ENCODE results near the gene L3HYPDH. TPM values are rescaled to one million over a fixed set of nuclear protein-coding genes. Genes with fewer than 3 reads are reported as not detected.

L3HYPDH gene
- total and polyA plus RNA-seq, 2 of the 13 experiments (the other 11 are each of a cell fraction or from before 2014, with no cell fraction given), result 30.5 to 36.6 TPM

DNA sequence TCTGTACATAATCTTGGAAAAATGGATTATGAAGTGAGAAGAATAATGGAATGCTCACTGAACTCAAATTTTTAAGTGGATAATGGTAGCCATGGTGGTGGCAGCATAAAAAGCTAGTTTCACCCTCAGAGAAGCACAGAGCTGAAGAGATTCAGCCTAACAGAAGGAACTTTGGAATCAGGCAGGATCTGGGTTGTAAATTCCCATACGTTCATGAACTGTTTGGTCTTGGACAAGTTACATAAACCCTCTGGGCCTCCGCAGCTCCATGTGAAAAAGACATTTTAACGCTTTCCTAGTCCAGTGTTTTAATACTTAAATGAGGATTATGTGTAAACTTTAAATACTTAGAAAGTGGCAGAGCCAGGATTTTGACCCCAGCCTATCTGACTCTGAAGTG lies 26.8 kb upstream of the L3HYPDH start:
- H3K27ac ChIP-seq (ENCODE audit: extremely low read length, insufficient read depth, low read length), result no peak overlapping the region
- peaks cover 30% of the 10 kb centered on the region for H3K4me1 ChIP-seq (ENCODE audit: insufficient read depth, low read length)
- WGBS (ENCODE audit: low lambda C conversion rate), result 0% methylated on average over 3 of the region's 3 CpGs
- intact Hi-C loops (cut with micrococcal nuclease; ENCODE audit: unreplicated experiment), result no loop called here
- no peaks in the 10 kb centered on the region for H3K36me3 ChIP-seq (replicated peaks in 1 of 2; ENCODE audit: control insufficient read depth in 1 of 2, insufficient read depth in 2 of 2, low read length in 2 of 2)
- no peak for TF ChIP-seq SMAD1 (CRISPR knock-in tag; IDR thresholded peaks at IDR 0.05; ENCODE audit: borderline replicate concordance, low read depth)
- no peak for TF ChIP-seq MLX (CRISPR knock-in tag; IDR thresholded peaks at IDR 0.05)
- TF ChIP-seq ZNF674 (CRISPR knock-in tag; IDR thresholded peaks at IDR 0.05; ENCODE audit: low read depth), result no peak
- TF ChIP-seq MXD1 (CRISPR knock-in tag; IDR thresholded peaks at IDR 0.05), result no peak
- no peak for TF ChIP-seq PAXIP1 (CRISPR knock-in tag; conservative IDR thresholded peaks at IDR 0.05)
- TF ChIP-seq SP2 (CRISPR knock-in tag; IDR thresholded peaks at IDR 0.05), result no peak
- TF ChIP-seq ZNF329 (CRISPR knock-in tag; IDR thresholded peaks at IDR 0.05; ENCODE audit: low read depth), result no peak
- no peak for TF ChIP-seq ZBTB8A (CRISPR knock-in tag; IDR thresholded peaks at IDR 0.05; ENCODE audit: borderline replicate concordance, low read depth)
- TF ChIP-seq CSRNP2 (CRISPR knock-in tag; conservative IDR thresholded peaks at IDR 0.05; ENCODE audit: low read depth), result no peak
- TF ChIP-seq, protein P1, sequence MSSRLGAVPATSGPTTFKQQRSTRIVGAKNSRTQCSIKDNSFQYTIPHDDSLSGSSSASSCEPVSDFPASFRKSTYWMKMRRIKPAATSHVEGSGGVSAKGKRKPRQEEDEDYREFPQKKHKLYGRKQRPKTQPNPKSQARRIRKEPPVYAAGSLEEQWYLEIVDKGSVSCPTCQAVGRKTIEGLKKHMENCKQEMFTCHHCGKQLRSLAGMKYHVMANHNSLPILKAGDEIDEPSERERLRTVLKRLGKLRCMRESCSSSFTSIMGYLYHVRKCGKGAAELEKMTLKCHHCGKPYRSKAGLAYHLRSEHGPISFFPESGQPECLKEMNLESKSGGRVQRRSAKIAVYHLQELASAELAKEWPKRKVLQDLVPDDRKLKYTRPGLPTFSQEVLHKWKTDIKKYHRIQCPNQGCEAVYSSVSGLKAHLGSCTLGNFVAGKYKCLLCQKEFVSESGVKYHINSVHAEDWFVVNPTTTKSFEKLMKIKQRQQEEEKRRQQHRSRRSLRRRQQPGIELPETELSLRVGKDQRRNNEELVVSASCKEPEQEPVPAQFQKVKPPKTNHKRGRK (CRISPR knock-in tag; IDR thresholded peaks at IDR 0.05), result no peak
- no peak for TF ChIP-seq PBX3 (CRISPR knock-in tag; IDR thresholded peaks at IDR 0.05; ENCODE audit: borderline replicate concordance)
- no peak for TF ChIP-seq TAF1 (CRISPR knock-in tag; IDR thresholded peaks at IDR 0.05)
- H2AFZ ChIP-seq (ENCODE audit: low read length), result no peak overlapping the region
- no peak overlapping the region for H3K4me3 ChIP-seq (replicated peaks in 1 of 3; ENCODE audit: insufficient read depth in 1 of 3, low read depth in 2 of 3, low read length in 3 of 3)
- no peaks in the 10 kb centered on the region for H3K27me3 ChIP-seq (ENCODE audit: control insufficient read depth in 1 of 2, insufficient read depth in 2 of 2, low read length in 2 of 2)
- H4K20me1 ChIP-seq (ENCODE audit: insufficient read depth, low read length), result no peaks in the 10 kb centered on the region
- ChIA-PET POLR2A (no interaction called here), CTCF (ENCODE audit: low intra/inter-chr PET ratio, low total read pairs) (no interaction called here)
- FAIRE-seq (no peak), DNase-seq (ENCODE audit: low spot score) (no peak), ATAC-seq (peak; percentile 37; the same call in 1 of the 3 replicates)
- H3K4me2 ChIP-seq (ENCODE audit: low read depth, low read length), result peak overlapping the region; percentile 16; the same call in 1 of the 2 replicates
- H3K9me3 ChIP-seq (ENCODE audit: low read length), result no peaks in the 10 kb centered on the region
- BruUV-seq (replicated peaks), result no TSS peak
- no peaks in the 10 kb centered on the region for H3K79me2 ChIP-seq (ENCODE audit: insufficient read depth, low read length)
- H3K9ac ChIP-seq (ENCODE audit: insufficient read depth, low read depth, low read length), result no peak overlapping the region
- in situ Hi-C loops (cut with HindIII; ENCODE audit: extremely low pct_ligation_motif_present, low pct_unique_long_range_greater_than_20kb), result loop anchor here (25.0 kb wide), 1 partner anchor 676 kb away; no protein-coding TSS in a partner anchor
